ENCODE measurements around the gene MMAB. TPM values are rescaled to one million over a fixed set of nuclear protein-coding genes. Genes with fewer than 3 reads are reported as not detected.

MMAB gene
- total and polyA plus RNA-seq, 2 donors (not counting 3 experiments of a cell fraction or from before 2014, with no cell fraction given): 39.1 to 46.0 TPM

DNA sequence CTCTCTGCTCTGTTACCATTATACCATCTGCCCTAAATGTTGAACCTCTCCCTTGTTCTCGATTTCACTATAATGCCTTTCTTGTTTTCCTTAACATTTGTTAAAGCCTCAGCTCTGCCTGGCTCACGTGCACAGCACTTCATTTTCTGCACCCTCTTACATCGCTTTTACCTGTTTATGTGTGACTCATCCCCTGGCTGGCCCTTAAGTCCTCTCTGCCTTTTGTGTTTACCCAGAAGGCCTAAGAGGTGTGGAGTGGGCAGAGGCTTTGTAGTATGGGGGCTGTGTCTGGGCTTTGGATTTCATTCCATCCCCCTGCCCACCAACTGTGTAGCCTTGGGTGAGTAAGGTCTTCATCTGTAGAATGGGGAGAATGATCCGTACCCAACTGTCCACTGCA lies 59.3 kb downstream of the MMAB start:
- DNase-seq (ENCODE audit: low read depth, low spot score) (no peak), FAIRE-seq (no peak)
- H3K27me3 ChIP-seq (ENCODE audit: control insufficient read depth in 2 of 2, insufficient read depth in 2 of 2, low read length in 2 of 2): no peaks in the 10 kb centered on the region
- no peak for TF ChIP-seq POLR2A (IDR thresholded peaks at IDR 0.05; ENCODE audit: low read depth, low read length)
- TF ChIP-seq GATA2 (IDR thresholded peaks at IDR 0.05; ENCODE audit: insufficient read depth, insufficient read length, low read depth, low read length): no peak
- no peak for TF ChIP-seq FOS (IDR thresholded peaks at IDR 0.05; ENCODE audit: borderline replicate concordance, insufficient read depth, low read length)
- TF ChIP-seq, protein P1, sequence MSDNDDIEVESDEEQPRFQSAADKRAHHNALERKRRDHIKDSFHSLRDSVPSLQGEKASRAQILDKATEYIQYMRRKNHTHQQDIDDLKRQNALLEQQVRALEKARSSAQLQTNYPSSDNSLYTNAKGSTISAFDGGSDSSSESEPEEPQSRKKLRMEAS (IDR thresholded peaks at IDR 0.05; ENCODE audit: insufficient read depth, insufficient read length): no peak
- no peak for TF ChIP-seq POLR2AphosphoS5 (IDR thresholded peaks at IDR 0.05; ENCODE audit: insufficient read depth, low read depth, low read length)
- TF ChIP-seq, protein P2, sequence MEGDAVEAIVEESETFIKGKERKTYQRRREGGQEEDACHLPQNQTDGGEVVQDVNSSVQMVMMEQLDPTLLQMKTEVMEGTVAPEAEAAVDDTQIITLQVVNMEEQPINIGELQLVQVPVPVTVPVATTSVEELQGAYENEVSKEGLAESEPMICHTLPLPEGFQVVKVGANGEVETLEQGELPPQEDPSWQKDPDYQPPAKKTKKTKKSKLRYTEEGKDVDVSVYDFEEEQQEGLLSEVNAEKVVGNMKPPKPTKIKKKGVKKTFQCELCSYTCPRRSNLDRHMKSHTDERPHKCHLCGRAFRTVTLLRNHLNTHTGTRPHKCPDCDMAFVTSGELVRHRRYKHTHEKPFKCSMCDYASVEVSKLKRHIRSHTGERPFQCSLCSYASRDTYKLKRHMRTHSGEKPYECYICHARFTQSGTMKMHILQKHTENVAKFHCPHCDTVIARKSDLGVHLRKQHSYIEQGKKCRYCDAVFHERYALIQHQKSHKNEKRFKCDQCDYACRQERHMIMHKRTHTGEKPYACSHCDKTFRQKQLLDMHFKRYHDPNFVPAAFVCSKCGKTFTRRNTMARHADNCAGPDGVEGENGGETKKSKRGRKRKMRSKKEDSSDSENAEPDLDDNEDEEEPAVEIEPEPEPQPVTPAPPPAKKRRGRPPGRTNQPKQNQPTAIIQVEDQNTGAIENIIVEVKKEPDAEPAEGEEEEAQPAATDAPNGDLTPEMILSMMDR (IDR thresholded peaks at IDR 0.05; ENCODE audit: extremely low read depth in 1 of 2, insufficient read depth in 1 of 2, low read depth in 1 of 2, low read length in 2 of 2): no peak
- TF ChIP-seq EZH2 (IDR thresholded peaks at IDR 0.05; ENCODE audit: borderline replicate concordance, low read depth, low read length, severe bottlenecking): no peak
- no peak for TF ChIP-seq MYC (IDR thresholded peaks at IDR 0.05; ENCODE audit: low read depth, low read length)
- TF ChIP-seq JUN (IDR thresholded peaks at IDR 0.05; ENCODE audit: borderline replicate concordance, insufficient read depth, insufficient read length, low read depth): no peak
- H3K9me3 ChIP-seq (replicated peaks; ENCODE audit: control insufficient read depth, insufficient read depth, low read length): no peaks in the 10 kb centered on the region
- H3K36me3 ChIP-seq (ENCODE audit: control insufficient read depth in 2 of 2, extremely low read depth in 1 of 2, insufficient read depth in 2 of 2, low read length in 2 of 2): peaks cover 12 to 34% of the 10 kb centered on the region in 2 experiments
- H4K20me1 ChIP-seq (replicated peaks; ENCODE audit: control insufficient read depth, extremely low read depth, insufficient read depth, low read length): no peaks in the 10 kb centered on the region
- H3K4me3 ChIP-seq (replicated peaks in 1 of 3; ENCODE audit: insufficient read depth in 1 of 3, low read depth in 1 of 3, low read length in 3 of 3): no peak overlapping the region
- no peaks in the 10 kb centered on the region for H3K9me1 ChIP-seq (replicated peaks; ENCODE audit: control insufficient read depth, extremely low read depth, insufficient read depth, low read length)
- H3K4me1 ChIP-seq (ENCODE audit: control insufficient read depth, extremely low read depth, insufficient read depth, low read length): peaks cover 6% of the 10 kb centered on the region
- CTCF ChIA-PET: interaction anchor here (1.6 kb wide), 1 partner anchor 261 kb away, joined by 3 read pairs; no protein-coding TSS in a partner anchor
- H3K9ac ChIP-seq (replicated peaks; ENCODE audit: extremely low read depth, insufficient read depth, low read length): no peak overlapping the region
- intact Hi-C loops (cut with micrococcal nuclease) (no loop called here), dilution Hi-C loops (cut with MboI; ENCODE audit: extremely low pct_ligation_motif_present, low sequenced_read_pairs) (no loop called here)
- POLR2A ChIA-PET: no interaction called here
- H2AFZ ChIP-seq (ENCODE audit: low read depth, low read length): no peak overlapping the region
- BruUV-seq (replicated peaks): no TSS peak
- H3K79me2 ChIP-seq (ENCODE audit: control insufficient read depth, insufficient read depth, low read length): no peaks in the 10 kb centered on the region
- H3K27ac ChIP-seq (ENCODE audit: insufficient read depth, low read depth, low read length): no peak overlapping the region
- no peak overlapping the region for H3K4me2 ChIP-seq (ENCODE audit: insufficient read depth, low read length)

Data from endothelial cell of umbilical vein (primary cell).